ENCODE measurements around the gene NKG7.

Gene NKG7

GRCh38 chr19:51389143-51389542 is 16.7 kb upstream of the NKG7 start:
- DNase-seq = no peak

DNA sequence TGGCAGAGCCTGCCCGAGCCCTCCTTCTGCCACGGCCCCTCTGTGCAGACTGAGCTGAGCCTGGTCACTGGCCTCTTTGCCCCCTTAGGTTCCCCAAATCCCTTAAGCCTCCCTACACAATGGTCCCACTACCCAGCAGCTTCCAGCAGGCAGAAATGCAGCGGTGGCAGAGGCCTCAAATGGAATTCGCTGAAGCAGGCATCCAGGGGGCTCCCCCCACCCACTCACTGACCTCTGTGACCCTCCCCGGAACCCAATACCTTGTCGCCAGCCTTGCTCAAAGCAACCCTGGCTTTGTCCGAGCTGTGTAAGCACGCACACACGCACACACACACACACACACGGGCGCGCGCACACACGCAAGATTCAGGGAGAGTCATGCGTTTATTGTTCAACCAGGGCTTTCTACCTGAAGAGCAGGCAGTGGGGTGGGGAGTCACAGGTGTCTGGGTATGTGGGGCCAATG is 15.5 kb upstream of the NKG7 start, which contains the start of gene LIM2:
LIM2 (minus strand) TSS at position 51 of the 466 bp plus-strand sequence. CDS start 531 bp downstream, outside the sequence.
- no peak for DNase-seq

DNA sequence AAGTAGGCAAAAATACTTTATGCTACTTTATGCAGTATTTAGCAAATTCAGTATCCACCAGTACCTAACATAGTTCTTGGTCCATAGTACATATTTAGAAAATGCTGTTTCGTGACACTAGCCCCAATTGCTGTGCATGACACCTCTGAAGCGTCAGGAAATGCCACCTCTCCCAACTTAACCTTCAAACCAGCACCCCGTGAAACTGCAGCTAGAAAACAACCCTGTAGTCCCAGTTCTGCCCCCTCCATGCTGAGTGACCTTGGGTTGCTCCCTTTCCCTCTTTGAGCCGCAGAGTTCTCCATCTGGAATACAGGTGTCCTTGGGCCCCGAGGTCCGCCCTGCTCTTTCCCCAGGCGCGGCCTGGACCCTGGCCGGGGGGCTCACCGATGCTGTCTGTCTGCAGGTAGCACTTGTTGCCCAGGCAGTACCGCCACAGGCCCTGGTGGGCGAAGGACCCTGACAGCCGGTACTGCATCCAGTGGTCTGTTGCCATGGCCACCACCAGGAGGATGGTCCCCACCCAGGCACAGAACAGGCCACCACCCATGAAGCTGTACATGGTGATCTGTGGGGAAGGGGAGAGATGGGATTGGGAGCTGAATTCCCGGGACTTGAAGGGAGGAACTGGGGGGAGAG is 14.5 kb upstream of the NKG7 start:
- DNase-seq = no peak

GRCh38 chr19:51382004-51382403 is 9.6 kb upstream of the NKG7 start:
- no peak for DNase-seq

DNA sequence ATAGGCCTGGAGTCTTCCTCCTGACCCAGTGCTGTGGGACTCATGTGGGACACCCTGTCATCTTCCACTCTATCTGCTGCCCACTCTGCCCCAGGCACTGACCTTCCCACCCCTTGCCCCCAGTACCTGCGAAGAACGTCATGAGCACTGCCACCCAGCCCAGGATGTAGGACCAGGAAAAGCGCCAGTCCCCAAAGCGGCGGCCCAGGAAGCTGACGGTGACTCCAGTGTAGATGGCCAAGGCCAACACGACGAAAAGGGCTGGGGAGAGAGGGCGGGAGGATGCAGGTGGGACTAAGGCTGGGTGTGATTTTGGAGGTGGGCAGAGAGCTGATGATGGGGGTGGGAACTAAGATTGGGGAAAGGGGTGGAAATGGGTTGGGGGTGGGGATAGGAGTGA is 7.9 kb upstream of the NKG7 start:
- DNase-seq = no peak

DNA sequence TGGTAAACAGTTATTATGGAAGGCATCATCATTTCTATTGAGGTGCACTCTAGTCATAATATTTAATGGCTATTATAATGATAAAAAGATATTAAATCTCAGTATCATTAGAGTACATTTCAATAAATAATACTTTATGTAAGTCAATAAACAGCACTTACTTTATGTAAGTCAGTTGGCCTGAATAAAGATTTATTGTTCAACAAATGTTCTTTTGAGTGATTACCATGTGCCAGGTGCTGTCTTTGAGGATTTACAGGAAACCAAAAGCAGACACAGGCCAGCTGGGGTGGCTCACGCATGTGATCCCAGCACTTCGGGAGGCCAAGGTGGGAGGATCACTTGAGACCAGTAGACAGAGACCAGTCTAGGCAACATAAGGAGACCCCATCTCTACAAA is 5.0 kb upstream of the NKG7 start:
- no peak for DNase-seq

- DNase-seq = peak; percentile 15 to 41
These were observed 3.2 kb upstream of the NKG7 start for GRCh38 chr19:51375504-51376221.

DNA sequence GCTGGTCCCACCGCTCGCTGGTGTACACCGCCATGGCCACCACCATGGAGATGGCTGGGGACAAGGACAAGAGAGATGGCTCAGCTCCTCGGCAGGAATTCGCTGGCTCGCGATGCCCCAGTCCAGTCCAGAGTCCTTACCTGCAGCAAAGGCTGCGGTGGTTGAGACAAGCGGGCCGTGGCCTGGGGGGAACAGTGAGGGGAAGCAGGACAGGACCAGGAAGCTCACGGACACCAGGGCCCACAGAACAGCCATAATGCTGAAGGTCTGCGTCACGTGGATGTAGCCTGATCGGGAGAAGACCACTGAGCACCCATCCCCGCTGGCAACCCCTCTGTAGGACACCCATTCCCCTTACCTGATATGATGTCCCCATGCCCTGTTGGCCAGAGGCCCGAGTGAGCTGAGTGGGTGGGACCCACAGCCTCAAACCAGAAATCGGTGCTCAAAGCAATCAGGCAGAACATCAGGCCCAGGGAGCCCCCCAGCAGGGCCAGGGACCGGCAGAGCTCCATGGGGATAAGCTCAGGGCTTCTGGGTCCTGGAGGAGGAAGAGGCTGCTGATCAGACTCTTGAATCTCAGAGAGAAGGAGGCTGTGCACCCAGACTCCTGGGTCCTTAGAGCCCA is 319 bp downstream of the NKG7 start:
- DNase-seq = no peak

- no peak for DNase-seq
These were observed 1.2 kb downstream of the NKG7 start for GRCh38 chr19:51371186-51371690.

- DNase-seq = no peak
These were observed 2.2 kb downstream of the NKG7 start for GRCh38 chr19:51370230-51370629.

DNA sequence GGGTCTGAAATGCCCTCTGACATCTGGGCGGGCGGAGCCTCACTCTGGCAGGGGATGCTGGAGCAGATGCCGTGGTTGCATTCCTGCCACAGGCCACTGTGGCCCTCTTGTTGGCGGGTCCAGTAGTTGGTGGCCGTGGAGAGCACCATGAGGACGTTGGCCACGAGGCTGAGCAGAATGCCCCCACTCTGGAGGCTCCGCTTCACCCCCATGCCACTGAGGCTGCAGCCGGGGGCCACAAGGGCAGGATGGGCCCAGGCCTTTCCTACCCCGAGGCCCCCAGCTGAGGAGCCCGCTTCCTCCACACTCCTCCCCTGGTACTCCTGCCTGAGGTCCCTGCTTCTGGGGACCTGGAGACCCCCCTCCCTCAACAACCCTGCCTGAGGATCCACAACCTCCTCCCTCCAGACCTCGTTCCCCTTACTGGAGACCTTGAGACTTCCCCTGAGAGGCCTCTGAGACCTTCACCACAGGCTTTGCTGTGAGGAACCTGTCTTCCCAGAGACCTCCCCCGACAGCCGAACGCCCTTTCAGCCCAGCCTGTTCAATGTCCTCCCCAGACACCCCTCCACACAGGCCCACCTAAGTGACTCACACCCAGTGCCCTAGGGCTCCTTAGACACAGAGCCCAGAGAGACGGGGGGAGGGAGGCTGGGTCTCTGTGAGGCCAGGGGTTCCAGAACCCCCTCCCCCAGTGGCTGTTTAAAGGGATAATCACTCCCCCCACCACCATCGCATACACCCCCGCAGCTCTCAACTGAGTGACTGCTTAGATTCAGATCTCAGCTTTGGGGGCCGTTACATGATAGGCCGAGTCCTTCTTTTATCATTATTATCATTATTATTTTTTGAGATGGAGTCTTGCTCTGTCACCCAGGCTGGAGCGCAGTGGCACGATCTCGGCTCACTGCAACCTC is 3.8 kb downstream of the NKG7 start, which contains the start of gene CLDND2:
CLDND2 (minus strand) TSS at position 638 of the 917 bp plus-strand sequence; CDS start at position 212, 426 bp downstream.
- peak in 1 of 2 donors; percentile 36 for DNase-seq

DNA sequence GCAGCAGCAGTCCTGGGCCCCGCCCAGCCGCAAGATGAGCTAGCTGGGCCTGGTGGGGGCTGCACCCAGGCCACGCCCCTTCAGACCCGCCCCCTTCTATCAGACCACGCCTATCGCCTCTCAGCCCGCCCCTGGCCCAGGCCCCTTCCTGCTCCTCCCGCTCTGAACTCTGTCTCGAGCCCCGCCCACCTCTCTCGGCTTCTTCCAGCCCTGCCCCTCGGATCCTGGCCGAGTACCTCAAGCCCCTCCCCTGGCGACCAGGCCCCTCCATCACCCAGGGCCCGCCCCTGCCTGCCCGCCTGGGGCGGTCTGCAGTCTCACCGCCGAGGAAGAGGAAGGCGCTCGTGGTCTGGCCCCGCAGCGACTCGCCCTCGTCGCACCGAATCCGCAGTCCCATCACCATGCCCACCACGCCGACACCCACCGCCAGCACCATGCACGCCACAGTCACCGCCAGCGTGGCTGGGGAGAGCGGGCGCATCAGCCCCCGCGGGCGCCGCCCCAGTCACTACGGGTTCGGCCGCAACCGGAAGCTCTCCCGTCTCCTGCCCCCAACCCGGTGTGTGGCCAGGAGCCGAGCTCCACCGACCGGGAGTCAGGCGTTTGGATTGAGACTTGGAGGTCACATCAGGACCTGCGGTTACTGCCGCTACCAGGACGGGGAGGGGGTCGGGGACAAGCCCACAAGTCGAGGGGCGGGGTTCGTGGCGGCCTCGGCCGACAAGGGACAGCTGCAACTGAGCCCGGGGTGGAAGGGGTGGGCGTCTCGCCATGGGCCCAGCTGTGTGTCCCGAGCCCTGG is 4.7 kb downstream of the NKG7 start:
- peak; percentile 97 for DNase-seq

- DNase-seq = no peak
These were observed 5.2 kb downstream of the NKG7 start for GRCh38 chr19:51367255-51367564.

GRCh38 chr19:51366389-51367254 is 5.8 kb downstream of the NKG7 start:
- DNase-seq = peak; percentile 94 to 95

GRCh38 chr19:51365965-51366388 is 6.5 kb downstream of the NKG7 start, which contains the start of gene ETFB:
ETFB (minus strand) TSS chr19:51366388; CDS start chr19:51366326, 62 bp downstream.
- DNase-seq = no peak

DNA sequence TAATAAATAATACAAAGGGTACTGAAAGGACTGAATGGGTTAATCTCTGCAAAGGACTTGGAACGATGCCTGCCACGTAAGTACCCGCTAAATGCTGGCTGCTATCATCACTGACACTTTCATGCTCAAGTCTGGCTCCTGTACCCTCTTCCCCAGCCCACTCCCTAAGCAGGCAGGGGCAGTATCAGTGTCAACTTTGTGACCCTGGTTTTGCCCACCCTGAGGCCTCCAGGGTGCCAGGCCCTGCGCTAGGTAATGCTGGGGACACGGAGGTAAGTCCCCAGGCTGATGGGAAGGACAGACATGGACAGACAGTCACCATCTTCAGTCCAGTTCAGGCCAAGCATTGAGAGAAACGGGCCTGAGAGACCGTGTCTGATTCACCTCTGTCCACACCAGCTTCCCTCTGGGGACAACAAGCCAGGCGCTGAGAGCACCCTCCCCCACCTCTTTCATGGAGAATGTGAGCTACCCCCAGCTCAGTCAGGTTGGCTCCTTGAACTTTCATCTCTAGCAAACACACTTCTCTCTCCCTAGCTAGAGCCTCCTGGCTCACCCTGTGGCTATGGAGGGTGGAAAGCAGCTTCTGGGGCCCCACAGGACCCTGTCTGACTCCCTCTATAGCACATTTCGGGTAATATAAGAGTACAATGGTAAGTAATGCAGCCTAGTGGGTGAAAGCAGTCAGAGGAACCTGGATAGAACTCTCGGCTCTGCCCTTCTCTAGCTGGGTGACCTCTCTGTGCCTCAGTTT is 7.1 kb downstream of the NKG7 start:
- DNase-seq = peak in 1 of 2 donors; percentile 20

DNA sequence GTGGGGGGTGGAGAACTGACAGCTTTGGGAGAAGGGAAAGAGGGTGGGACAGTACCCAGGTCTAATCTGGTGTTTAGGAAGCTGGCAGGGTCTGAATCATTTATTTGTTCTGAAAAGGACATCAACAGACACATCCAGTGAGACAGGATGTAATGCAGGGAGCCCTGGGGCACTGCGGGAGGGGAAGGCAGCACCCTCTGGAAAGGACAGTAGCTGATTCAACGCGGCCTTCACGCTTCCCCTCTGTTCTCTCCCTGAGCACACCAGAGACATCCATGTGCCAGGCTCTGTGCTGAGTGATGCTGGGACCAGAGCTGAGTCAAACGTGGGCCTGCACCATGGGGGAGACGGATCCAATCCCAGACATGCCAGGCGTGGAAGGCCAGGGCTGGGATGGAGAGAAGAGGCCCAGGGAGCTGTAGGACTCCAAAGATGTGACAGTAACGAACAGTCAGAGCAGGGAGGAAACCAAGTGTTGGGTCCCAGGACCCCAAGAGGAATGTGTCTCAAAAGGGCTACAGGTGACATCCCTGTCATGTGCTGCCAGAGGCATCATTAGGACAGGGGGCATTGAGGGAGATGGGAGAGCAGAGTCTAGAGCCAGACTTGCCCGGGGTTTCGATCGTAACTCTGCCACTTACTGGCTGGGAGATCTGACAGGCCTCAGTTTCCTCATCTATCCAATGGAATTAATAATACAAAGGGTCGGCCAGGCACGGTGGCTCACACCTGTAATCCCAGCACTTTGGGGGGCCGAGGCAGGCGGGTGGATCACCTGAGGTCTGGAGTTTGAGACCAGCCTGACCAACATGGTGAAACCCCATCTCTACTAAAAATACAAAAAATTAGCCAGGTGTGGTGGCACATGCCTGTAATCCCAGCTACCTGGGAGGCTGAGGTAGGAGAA is 8.0 kb downstream of the NKG7 start:
- no peak for DNase-seq

DNA sequence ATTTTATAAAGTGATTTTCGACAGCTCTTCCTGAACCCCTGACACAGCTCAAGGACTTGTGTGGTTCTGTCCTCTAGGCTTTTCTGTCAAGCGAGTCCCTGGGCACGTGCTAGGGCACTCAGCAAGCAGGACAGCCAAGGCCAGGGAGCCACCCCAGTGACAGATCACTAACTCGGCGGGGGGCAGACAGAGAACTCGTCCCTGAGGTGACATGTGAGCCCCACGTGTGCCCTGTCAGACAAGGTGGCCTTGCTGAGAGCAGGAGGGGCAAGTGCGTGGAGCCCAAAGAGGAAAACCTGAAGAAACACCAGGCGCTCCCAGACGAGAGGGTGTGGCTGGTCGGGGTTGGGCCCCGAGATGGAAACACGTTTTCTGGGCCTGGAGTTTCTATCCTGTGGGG is 11.2 kb downstream of the NKG7 start:
- DNase-seq = no peak

DNA sequence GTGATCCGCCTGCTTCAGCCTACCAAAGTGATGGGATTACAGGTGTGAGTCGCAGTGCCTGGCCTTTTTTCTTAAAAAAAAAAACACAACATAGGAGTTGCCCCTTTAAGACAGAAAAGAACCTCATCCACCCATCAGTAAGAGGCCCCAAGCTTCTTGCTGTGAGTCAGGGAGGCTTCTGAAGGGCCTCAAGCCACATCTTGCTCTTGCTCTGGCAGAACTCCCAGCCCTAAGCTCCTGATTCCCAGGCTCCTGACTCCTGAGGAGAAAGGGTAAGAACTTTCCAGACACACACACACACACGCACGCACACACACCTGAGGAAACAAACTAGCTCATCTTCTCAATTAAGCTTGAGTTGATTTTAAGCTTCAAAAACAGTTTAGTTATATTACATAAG is 13.2 kb downstream of the NKG7 start:
- no peak for DNase-seq
